SK-N-SH (cell line): ENCODE results near the gene TYK2. TPM values are rescaled to one million over a fixed set of nuclear protein-coding genes. Genes with fewer than 3 reads are reported as not detected.

Source experiments
- CTCF ChIA-PET: fragments of 300-600, 350-600 bp; formaldehyde crosslinking; extraction: SDS; loops from one replicate; lab custom pipeline; 2021; lab: Yijun Ruan, JAX
- POLR2A ChIA-PET: fragments of 350-600 bp; sonication (Branson Sonifier 250); formaldehyde crosslinking; extraction: SDS; loops from one replicate; lab custom pipeline; 2020; ENCODE audit warnings: antibody characterized with exemption, inconsistent platforms; lab: Yijun Ruan, JAX
- DNase-seq: peaks from one replicate; pipeline ENCODE4 v3.0.0; 2012
- H2AFZ ChIP-seq: fragments of 200-600 bp; sonication (generic); 2 replicates; pipeline ENCODE4 v1.8.1; 2016; ENCODE audit warnings: antibody characterized with exemption, mild to moderate bottlenecking, low read depth
- H3F3A ChIP-seq: fragments of 200-600 bp; sonication (generic); replicated peaks from 2 replicates; pipeline ENCODE3; 2016; ENCODE audit warnings: antibody characterized with exemption, mild to moderate bottlenecking; ENCODE audit not compliant: insufficient read depth
- H3K27ac ChIP-seq, 2 experiments: fragments of 200-500 bp in 1 of 2; fragments of 200-600 bp in 1 of 2; sonication (Bioruptor generic) in 1 of 2; sonication (generic), shearing (Covaris generic) in 1 of 2; 2 replicates each; pipeline versions ENCODE4 v1.5.1 to v1.6.1; 2014 to 2016; ENCODE audit warnings: low read depth in 2 of 2, inconsistent platforms in 1 of 2, low read length in 1 of 2, mild to moderate bottlenecking in 1 of 2, mixed read lengths in 1 of 2
- H3K27me3 ChIP-seq: fragments of 200-600 bp; sonication (generic), shearing (Covaris generic); 2 replicates; pipeline ENCODE4 v1.6.1; 2016; ENCODE audit warnings: mixed run types; ENCODE audit not compliant: insufficient read depth
- H3K36me3 ChIP-seq, 2 experiments: fragments of 200-500 bp in 1 of 2; fragments of 200-600 bp in 1 of 2; sonication (Bioruptor generic) in 1 of 2; sonication (generic) in 1 of 2; replicated peaks in 1 of 2; 2 replicates each; pipeline versions ENCODE3 to v1.5.1; 2014 to 2016; ENCODE audit warnings: low read length in 1 of 2, mild to moderate bottlenecking in 1 of 2; ENCODE audit not compliant: insufficient read depth in 2 of 2, control insufficient read depth in 1 of 2
- H3K4me1 ChIP-seq, 2 experiments: fragments of 200-500 bp in 1 of 2; fragments of 200-600 bp in 1 of 2; sonication (Bioruptor generic) in 1 of 2; sonication (generic), shearing (Covaris generic) in 1 of 2; 2 replicates each; pipeline versions ENCODE4 v1.5.1 to v1.6.1; 2014 to 2016; ENCODE audit warnings: low read depth in 1 of 2, low read length in 1 of 2, mixed run types in 1 of 2; ENCODE audit not compliant: insufficient read depth in 2 of 2, control insufficient read depth in 1 of 2
- H3K4me2 ChIP-seq: fragments of 200-600 bp; sonication (generic), shearing (Covaris generic); 2 replicates; pipeline ENCODE4 v1.6.1; 2017; ENCODE audit warnings: mixed run types
- H3K4me3 ChIP-seq, 2 experiments: fragments of 200-500 bp in 1 of 2; fragments of 200-600 bp in 1 of 2; sonication (Bioruptor generic) in 1 of 2; sonication (generic), shearing (Covaris generic) in 1 of 2; 2 replicates each; pipeline versions ENCODE4 v1.5.1 to v1.8.1; 2014 to 2016; ENCODE audit warnings: low read depth in 2 of 2, inconsistent platforms in 1 of 2, low read length in 1 of 2, mild to moderate bottlenecking in 1 of 2, mixed read lengths in 1 of 2, moderate library complexity in 1 of 2
- H3K79me2 ChIP-seq: fragments of 200-600 bp; sonication (generic); 2 replicates; pipeline ENCODE4 v1.8.1; 2017; ENCODE audit warnings: mild to moderate bottlenecking; ENCODE audit not compliant: insufficient read depth
- H3K9ac ChIP-seq: fragments of 200-600 bp; sonication (generic); 2 replicates; pipeline ENCODE4 v1.6.1; 2017; ENCODE audit warnings: mixed run types
- H3K9me2 ChIP-seq: fragments of 200-600 bp; sonication (generic); 2 replicates; pipeline ENCODE4 v1.6.1; 2017; ENCODE audit warnings: mixed run types
- H3K9me3 ChIP-seq: fragments of 200-600 bp; sonication (generic); 2 replicates; pipeline ENCODE4 v1.6.1; 2017; ENCODE audit warnings: mixed run types, mild to moderate bottlenecking, moderate library complexity
- H4K20me1 ChIP-seq: fragments of 200-600 bp; sonication (generic); 2 replicates; pipeline ENCODE4 v1.6.1; 2017; ENCODE audit warnings: mild to moderate bottlenecking, mixed run types; ENCODE audit not compliant: insufficient read depth
- CHD2 ChIP-seq: fragments of 150-350 bp; IDR thresholded peaks from 2 replicates; pipeline ENCODE4 v1.6.1; 2018; ENCODE audit warnings: low read length; ENCODE audit not compliant: partially characterized antibody
- FOXJ3 ChIP-seq: sonication (generic); formaldehyde crosslinking; IDR thresholded peaks from 2 replicates; pipeline ENCODE4 v1.5.1; 2020; ENCODE audit warnings: mild to moderate bottlenecking, missing genetic modification reagents
- GABPA ChIP-seq: IDR thresholded peaks from 2 replicates; pipeline ENCODE4 v1.4.0; 2012; ENCODE audit warnings: low read depth, mild to moderate bottlenecking
- GATA2 ChIP-seq: sonication (generic); formaldehyde crosslinking; IDR thresholded peaks from 2 replicates; pipeline ENCODE4 v1.5.0; 2020; ENCODE audit warnings: mild to moderate bottlenecking, missing genetic modification reagents
- MXI1 ChIP-seq: IDR thresholded peaks from 2 replicates; pipeline ENCODE4 v1.6.1; 2012; ENCODE audit warnings: mild to moderate bottlenecking, low read depth, low read length, improper control_type of control experiment
- NFIC ChIP-seq: IDR thresholded peaks from 2 replicates; pipeline ENCODE4 v1.4.0; 2012; ENCODE audit warnings: borderline replicate concordance
- NRF1 ChIP-seq: IDR thresholded peaks from 2 replicates; pipeline ENCODE4 v1.6.1; 2012; ENCODE audit warnings: low read depth, mild to moderate bottlenecking, low read length
- POLR2AphosphoS5 ChIP-seq: IDR thresholded peaks from 2 replicates; pipeline ENCODE4 v1.6.1; 2012; ENCODE audit warnings: low read depth, low read length
- SIN3A ChIP-seq: IDR thresholded peaks from 2 replicates; pipeline ENCODE4 v1.6.1; 2012; ENCODE audit warnings: low read depth, mild to moderate bottlenecking, low read length, moderate library complexity, borderline replicate concordance
- SMC3 ChIP-seq: IDR thresholded peaks from 2 replicates; pipeline ENCODE4 v1.6.1; 2012; ENCODE audit warnings: low read depth, low read length, improper control_type of control experiment
- TAF1 ChIP-seq: IDR thresholded peaks from 2 replicates; pipeline ENCODE4 v1.6.1; 2012; ENCODE audit warnings: low read depth, mild to moderate bottlenecking, low read length, moderate library complexity, borderline replicate concordance
- TEAD4 ChIP-seq: IDR thresholded peaks from 2 replicates; pipeline ENCODE4 v1.4.0; 2012; ENCODE audit warnings: mild to moderate bottlenecking, borderline replicate concordance; ENCODE audit not compliant: insufficient read depth
- YY1 ChIP-seq: IDR thresholded peaks from 2 replicates; pipeline ENCODE4 v1.4.0; 2012; ENCODE audit warnings: low read depth, mild to moderate bottlenecking
- WGBS: methylation state at CpG from one replicate; pipeline ENCODE4 v1.1.6; 2017; ENCODE audit warnings: low lambda C conversion rate; 5-methylcytosine and 5-hydroxymethylcytosine counted together
- polyA plus RNA-seq, 3 experiments: library from polyadenylated mRNA; depleted of rRNA; stranded (reverse); fragments of >200 nt; gene quantifications; 2 replicates each; pipeline ENCODE4 v1.2.3, GENCODE V29; 2012
- TF ChIP-seq, protein P1 (sequence below): fragments of 150-350 bp; IDR thresholded peaks from 2 replicates; pipeline ENCODE4 v1.6.1; 2017; ENCODE audit warnings: antibody characterized with exemption, low read length, low read depth, borderline replicate concordance
- TF ChIP-seq, protein P2 (sequence below): IDR thresholded peaks from 2 replicates; pipeline ENCODE4 v1.4.0; 2012; ENCODE audit warnings: low read depth, borderline replicate concordance
- TF ChIP-seq, protein P3 (sequence below): IDR thresholded peaks from 2 replicates; pipeline ENCODE4 v1.4.0; 2012; ENCODE audit warnings: low read depth
- TF ChIP-seq, protein P4 (sequence below): IDR thresholded peaks from 2 replicates; pipeline ENCODE4 v1.4.0; 2012; ENCODE audit warnings: low read depth, borderline replicate concordance
- TF ChIP-seq, protein P5 (sequence below): fragments of 150-350 bp; IDR thresholded peaks from 2 replicates; pipeline ENCODE4 v1.6.1; 2016; ENCODE audit warnings: mild to moderate bottlenecking, low read depth, low read length
- TF ChIP-seq, protein P6 (sequence below): IDR thresholded peaks from 2 replicates; pipeline ENCODE4; 2012

The TYK2 gene
- polyA plus RNA-seq, 1 of the 3 experiments (the other 2 are of a cell fraction), result 44.6 TPM

DNA sequence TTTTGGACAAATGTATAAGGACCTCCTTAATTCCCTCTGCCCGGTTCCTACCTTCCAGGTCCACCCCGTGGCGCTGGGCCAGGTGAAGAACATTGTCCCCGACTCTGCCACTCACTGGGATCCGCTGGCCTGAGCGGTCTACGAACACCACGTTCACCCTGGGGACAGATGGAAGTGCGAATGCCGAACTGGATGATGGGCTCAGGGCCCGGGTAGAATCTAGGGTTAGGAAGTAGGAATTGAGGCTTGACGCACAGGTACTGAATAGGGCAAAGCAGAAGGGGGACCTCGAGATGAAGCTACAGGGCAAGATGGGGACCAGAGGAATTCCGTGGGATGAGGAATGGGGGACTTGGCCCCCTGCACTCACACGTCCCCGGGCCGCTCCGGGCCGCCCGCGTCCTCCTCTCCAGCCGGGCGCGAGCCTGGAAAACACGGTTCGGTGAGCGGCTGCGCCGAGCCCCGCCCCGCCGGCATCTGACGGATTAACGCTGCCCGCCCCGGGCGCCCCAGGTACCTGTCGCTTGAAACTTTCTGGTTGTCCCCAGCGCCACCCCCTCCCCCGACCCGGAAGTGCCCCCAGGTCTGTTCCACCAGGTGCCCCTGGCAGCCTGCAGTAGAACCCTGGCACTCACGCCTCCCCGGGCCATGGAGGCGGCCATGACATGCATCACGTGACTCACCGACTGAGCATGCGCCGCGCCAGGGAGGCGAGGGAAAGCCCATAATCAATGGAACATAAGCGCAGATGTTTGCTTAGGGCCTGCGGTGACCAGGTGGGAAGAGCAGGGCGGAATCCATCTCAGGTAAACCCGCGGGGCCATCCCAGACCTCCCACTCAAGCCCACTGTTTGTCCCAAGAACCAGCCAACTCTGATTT is 64.8 kb downstream of the TYK2 start, which contains the start of gene FDX2:
Gene FDX2 (minus strand): TSS at position 681 of the 880 bp plus-strand sequence. CDS start 19 bp downstream, at position 662.
- Histone ChIP-seq H3K4me1 (peaks cover 0 to 17% of the 10 kb centered on the region in 2 experiments; a peak in 1 of 4 replicates), H3K79me2 (peaks cover 12% of the 10 kb centered on the region; the same call in 1 of the 2 replicates), H3K4me2 (peak within 1 kb of the TSS; percentile 87), H3K27ac (peak within 1 kb of the TSS; percentile 37 to 85), H3K9ac (peak within 1 kb of the TSS; percentile 68), H3K4me3 (peak within 1 kb of the TSS; percentile 73 to 79), H3K27me3 (no peaks in the 10 kb centered on the region), H2AFZ (peak within 1 kb of the TSS; percentile 86), H3K9me3 (no peaks in the 10 kb centered on the region), H3K36me3 (peaks cover 4 to 19% of the 10 kb centered on the region in 2 experiments), H4K20me1 (no peaks in the 10 kb centered on the region), H3K9me2 (no peaks in the 10 kb centered on the region), H3F3A (peaks cover 6% of the 10 kb centered on the region)
- peak; percentile 97 for DNase-seq
- TF ChIP-seq FOXJ3 (CRISPR knock-in tag) (no peak), YY1 (peak; percentile 98), POLR2AphosphoS5 (peak; percentile 95), TAF1 (peak; percentile 63; the same call in 1 of the 2 replicates), GABPA (peak; percentile 13; the same call in 1 of the 2 replicates), SMC3 (no peak), CHD2 (no peak), NFIC (peak; percentile 23; the same call in 1 of the 2 replicates), GATA2 (CRISPR knock-in tag) (no peak), NRF1 (peak; percentile 82), TEAD4 (no peak), SIN3A (peak; percentile 91), MXI1 (peak; percentile 100)
- TF ChIP-seq, protein P1, sequence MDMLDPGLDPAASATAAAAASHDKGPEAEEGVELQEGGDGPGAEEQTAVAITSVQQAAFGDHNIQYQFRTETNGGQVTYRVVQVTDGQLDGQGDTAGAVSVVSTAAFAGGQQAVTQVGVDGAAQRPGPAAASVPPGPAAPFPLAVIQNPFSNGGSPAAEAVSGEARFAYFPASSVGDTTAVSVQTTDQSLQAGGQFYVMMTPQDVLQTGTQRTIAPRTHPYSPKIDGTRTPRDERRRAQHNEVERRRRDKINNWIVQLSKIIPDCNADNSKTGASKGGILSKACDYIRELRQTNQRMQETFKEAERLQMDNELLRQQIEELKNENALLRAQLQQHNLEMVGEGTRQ, result peak; percentile 91
- TF ChIP-seq, protein P2, sequence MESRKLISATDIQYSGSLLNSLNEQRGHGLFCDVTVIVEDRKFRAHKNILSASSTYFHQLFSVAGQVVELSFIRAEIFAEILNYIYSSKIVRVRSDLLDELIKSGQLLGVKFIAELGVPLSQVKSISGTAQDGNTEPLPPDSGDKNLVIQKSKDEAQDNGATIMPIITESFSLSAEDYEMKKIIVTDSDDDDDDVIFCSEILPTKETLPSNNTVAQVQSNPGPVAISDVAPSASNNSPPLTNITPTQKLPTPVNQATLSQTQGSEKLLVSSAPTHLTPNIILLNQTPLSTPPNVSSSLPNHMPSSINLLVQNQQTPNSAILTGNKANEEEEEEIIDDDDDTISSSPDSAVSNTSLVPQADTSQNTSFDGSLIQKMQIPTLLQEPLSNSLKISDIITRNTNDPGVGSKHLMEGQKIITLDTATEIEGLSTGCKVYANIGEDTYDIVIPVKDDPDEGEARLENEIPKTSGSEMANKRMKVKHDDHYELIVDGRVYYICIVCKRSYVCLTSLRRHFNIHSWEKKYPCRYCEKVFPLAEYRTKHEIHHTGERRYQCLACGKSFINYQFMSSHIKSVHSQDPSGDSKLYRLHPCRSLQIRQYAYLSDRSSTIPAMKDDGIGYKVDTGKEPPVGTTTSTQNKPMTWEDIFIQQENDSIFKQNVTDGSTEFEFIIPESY, result no peak
- TF ChIP-seq, protein P3, sequence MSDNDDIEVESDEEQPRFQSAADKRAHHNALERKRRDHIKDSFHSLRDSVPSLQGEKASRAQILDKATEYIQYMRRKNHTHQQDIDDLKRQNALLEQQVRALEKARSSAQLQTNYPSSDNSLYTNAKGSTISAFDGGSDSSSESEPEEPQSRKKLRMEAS, result peak; percentile 91
- TF ChIP-seq, protein P4, sequence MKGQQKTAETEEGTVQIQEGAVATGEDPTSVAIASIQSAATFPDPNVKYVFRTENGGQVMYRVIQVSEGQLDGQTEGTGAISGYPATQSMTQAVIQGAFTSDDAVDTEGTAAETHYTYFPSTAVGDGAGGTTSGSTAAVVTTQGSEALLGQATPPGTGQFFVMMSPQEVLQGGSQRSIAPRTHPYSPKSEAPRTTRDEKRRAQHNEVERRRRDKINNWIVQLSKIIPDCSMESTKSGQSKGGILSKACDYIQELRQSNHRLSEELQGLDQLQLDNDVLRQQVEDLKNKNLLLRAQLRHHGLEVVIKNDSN, result peak; percentile 98
- TF ChIP-seq, protein P5, sequence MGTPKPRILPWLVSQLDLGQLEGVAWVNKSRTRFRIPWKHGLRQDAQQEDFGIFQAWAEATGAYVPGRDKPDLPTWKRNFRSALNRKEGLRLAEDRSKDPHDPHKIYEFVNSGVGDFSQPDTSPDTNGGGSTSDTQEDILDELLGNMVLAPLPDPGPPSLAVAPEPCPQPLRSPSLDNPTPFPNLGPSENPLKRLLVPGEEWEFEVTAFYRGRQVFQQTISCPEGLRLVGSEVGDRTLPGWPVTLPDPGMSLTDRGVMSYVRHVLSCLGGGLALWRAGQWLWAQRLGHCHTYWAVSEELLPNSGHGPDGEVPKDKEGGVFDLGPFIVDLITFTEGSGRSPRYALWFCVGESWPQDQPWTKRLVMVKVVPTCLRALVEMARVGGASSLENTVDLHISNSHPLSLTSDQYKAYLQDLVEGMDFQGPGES, result no peak
- TF ChIP-seq, protein P6, sequence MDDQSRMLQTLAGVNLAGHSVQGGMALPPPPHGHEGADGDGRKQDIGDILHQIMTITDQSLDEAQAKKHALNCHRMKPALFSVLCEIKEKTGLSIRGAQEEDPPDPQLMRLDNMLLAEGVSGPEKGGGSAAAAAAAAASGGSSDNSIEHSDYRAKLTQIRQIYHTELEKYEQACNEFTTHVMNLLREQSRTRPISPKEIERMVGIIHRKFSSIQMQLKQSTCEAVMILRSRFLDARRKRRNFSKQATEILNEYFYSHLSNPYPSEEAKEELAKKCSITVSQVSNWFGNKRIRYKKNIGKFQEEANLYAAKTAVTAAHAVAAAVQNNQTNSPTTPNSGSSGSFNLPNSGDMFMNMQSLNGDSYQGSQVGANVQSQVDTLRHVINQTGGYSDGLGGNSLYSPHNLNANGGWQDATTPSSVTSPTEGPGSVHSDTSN, result peak; percentile 51
- CTCF ChIA-PET, result interaction anchor here (0.5 to 3.2 kb wide), 8 partner anchors 15 to 75 kb away, joined by 3 to 16 read pairs (median 4); partner anchors contain the start of gene ICAM1
- POLR2A ChIA-PET, result interaction anchor here (1.1 to 1.4 kb wide), 2 partner anchors 10 to 44 kb away, joined by 5 to 8 read pairs; no protein-coding TSS in a partner anchor
- WGBS, result 4% methylated on average over 16 of the region's 55 CpGs
